Cardiac fibroblast (primary cell): ENCODE measurements around the gene GARIN3.
"Not testable (repeated sequence)": the region's sequence is repeated elsewhere in the genome, so short reads cannot be mapped to it uniquely, and the experiment has no call there.

ENCODE experiments used
- DNase-seq, 2 donors: peaks; one replicate each; pipeline versions ENCODE4 v3.0.0 to v3.0.0-alpha.2; 2010; ENCODE audit warnings: low read depth in 2 of 2
- H3K4me3 ChIP-seq, 2 donors: replicated peaks in 1 of 2; 1 replicate in 1 of 2; 2 replicates in 1 of 2; pipeline ENCODE4 v1.5.1; 2011; ENCODE audit warnings: low read depth in 2 of 2, low read length in 2 of 2, mild to moderate bottlenecking in 2 of 2, moderate library complexity in 1 of 2
- CTCF ChIP-seq: IDR thresholded peaks from one replicate; pipeline ENCODE4 v1.5.1; 2011; ENCODE audit warnings: low read depth, mild to moderate bottlenecking, low read length, inconsistent platforms

The GARIN3 gene

DNA sequence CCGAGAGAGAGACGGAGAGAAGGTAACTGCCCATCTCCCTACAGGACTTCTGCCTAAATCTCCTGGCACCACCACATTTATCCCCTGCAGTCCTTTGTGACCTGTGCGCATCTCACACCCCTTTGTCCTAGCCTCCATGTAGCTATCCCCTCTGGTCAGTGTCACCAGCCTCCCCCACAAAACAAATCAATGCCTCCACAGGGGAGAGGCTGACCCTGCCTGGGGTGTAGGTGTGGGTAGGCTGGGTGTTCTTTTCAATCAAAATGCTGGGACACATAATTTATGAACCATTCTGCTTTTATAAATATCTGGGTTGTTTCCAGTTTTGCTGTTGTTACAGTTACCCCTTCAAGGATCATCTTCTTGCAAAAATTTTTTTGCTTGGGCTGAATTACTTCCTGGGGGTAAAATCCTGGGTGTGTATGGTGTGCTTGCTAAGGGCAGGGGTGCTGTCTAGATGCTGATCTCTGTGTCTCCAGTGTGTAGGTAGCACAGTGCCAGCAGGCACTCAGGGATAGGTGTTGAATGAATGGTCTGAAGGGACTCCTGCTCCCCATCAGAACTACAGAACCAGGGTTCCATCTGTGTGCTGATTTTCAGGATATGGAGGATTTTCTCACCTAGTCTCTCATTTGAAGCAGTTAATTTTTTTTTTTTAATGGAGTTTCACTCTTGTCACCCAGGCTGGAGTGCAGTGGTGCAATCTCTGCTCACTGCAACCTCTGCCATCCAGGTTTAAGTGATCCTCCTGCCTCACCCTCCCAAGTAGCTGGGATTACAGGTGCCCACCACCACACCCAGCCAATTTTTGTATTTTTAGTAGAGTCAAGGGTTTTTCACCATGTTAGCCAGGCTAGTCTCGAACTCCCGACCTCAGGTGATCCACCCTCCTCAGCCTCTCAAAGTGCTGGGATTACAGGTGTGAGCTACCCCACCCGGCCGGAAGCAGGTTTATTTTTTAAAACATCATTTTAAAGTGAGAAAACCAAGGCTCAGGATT is at the start of gene GARIN3:
Gene GARIN3, minus strand, starts transcription at position 51 of the 1,000 bp plus-strand sequence. CDS start 96 bp downstream, outside the sequence.
- H3K4me3 ChIP-seq: no peak within 1 kb of the TSS
- TF ChIP-seq CTCF: no peak
- no peak for DNase-seq

- DNase-seq: no peak
- no peak overlapping the region for H3K4me3 ChIP-seq
- no peak for TF ChIP-seq CTCF
Measured at GRCh38 chr5:157215514-157216167, 49.6 kb upstream of the GARIN3 start.

DNA sequence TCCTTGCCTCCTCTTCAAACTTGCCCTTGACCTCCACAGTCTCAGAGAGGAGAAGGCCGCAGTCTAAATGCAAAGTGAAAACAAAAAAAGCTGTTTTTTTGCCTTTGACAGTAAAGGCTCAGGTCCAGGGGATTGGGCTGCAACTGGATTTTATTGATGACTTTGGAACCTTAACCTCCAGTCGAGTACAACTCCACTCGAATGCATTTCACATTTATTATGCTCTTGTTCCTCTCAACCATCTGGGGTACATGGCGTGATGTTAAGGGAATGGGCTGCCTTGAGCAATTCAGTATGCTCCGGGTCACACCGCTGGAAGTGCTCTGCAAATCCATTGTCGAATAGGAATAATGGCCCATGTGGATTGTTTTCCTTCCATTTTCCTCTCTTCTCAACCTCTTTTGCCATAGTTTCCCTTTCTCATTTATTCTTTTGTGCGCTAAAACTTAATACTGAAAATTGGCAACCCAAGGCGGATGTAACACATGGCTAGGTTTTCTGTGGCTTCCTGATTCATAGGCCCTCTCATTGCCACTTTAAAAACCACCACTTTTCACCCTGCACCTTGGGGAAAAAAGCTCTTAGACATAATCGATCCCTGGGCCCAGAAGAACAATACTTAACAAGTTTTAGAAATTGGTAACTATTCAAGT is 48.9 kb upstream of the GARIN3 start:
- no peak for TF ChIP-seq CTCF
- DNase-seq: no peak
- H3K4me3 ChIP-seq: no peak overlapping the region

- no peak overlapping the region for H3K4me3 ChIP-seq
- DNase-seq: no peak
- no peak for TF ChIP-seq CTCF
Measured at GRCh38 chr5:157214415-157214814, 48.4 kb upstream of the GARIN3 start.

GRCh38 chr5:157213527-157214243 is 47.6 kb upstream of the GARIN3 start:
- DNase-seq: no peak
- H3K4me3 ChIP-seq: no peak overlapping the region
- no peak for TF ChIP-seq CTCF

- no peak overlapping the region for H3K4me3 ChIP-seq
- TF ChIP-seq CTCF: no peak
- no peak for DNase-seq
Measured at GRCh38 chr5:157212307-157212706, 46.2 kb upstream of the GARIN3 start.

DNA sequence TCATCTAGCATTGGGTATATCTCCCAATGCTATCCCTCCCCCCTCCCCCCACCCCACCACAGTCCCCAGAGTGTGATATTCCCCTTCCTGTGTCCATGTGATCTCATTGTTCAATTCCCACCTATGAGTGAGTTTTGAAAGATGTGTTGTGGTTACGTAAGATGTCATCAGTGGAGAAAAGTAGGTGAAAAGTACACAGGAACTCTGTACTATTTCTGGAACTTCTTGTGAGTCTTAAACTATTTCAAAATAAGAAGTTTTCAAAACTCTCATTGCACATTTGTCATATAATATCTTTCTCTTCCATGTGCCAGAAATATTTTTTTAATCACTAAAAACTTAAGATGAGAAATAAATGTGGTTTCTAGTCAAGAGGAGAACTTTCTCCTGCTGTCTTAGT is 44.6 kb upstream of the GARIN3 start:
- H3K4me3 ChIP-seq: not testable (repeated sequence)
- peak; percentile 8 to 35 for DNase-seq
